SH-SY5Y (cell line): ENCODE results near the gene ALKBH3.

Experiments
- GATA2 ChIP-seq: IDR thresholded peaks from 2 replicates; pipeline ENCODE4 v1.6.1; 2011; ENCODE audit warnings: mild to moderate bottlenecking, low read depth, low read length
- GATA3 ChIP-seq: IDR thresholded peaks from 2 replicates; pipeline ENCODE4 v1.6.1; 2011; ENCODE audit warnings: low read depth, mild to moderate bottlenecking, low read length, moderate library complexity

DNA sequence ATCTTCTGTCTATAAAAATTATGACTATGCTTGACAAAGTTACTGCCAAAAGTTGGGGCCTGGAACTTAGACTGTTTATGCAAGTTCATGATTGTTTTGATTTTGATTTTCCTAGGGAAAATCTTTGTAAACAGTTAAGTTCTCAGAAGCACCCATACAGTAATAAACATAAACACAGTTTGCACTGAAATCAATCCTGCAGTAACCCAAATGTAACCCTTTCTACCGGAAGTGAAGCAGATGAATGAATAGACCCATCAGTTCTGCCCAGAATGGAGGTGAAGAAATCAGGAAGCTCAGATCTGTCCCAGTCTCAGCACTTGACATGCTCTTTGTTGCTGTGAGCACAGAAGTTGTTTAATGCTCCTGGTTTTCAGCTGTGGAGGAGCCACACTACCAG, 37.2 kb downstream of the ALKBH3 start:
- TF ChIP-seq GATA2 (no peak), GATA3 (no peak)
